ENCODE measurements around the gene BRAT1. TPM values are rescaled to one million over a fixed set of nuclear protein-coding genes. Genes with fewer than 3 reads are reported as not detected.

Gene BRAT1
- 15.5 and 16.6 TPM in 2 replicates for polyA plus RNA-seq (2013)

DNA sequence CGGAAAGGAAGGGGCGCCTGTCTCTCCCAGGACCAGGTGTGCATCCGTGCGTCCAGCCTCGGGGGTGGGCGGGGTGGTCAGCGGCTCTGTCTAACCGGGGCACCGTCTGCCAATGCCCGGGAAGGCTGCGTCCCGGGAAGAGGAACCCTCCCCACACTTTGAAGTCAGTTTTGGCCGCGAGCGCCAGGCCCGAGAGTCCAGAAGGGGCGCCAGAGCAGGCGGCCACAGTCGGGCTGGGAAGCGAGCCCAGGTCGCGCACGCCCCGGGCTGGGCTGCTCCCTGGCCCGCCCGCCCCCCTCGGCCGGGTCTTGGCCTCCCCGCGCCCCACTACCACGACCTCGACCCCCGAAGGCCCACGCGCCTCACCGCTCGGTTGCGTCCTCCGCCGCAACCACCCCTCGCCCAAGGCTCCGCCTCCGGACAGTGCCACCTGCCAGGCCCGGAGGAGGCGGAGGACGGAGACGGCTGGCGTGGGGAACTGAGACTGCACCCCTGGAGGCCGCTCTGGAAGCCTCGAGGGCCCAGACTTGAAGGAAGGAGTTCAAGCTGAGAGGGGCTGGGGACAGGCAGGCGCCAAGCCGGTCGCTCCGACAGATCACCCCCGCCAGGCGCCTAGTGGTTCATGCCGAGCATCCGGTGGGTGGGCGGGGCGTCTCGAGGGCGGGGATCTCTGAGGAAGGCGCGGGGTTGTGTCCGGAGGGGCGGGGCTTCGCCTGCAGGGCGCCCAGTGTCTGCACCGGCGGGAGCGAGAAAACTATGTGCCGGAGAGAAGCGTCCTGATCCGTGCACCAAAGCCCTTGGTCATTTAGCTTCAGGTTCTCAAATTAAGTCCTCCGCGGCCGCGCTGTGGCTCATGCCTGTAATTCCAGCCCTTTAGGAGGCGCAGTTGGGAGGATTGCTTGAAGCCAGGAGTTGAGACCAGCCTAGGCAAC, at the start of gene BRAT1:
Gene BRAT1, minus strand, starts transcription at position 404 of the 932 bp plus-strand sequence. CDS start 1,093 bp downstream, outside the sequence.
- Histone ChIP-seq H3K4me3 (ENCODE audit: low read depth, low read length) (peak within 1 kb of the TSS; percentile 90), H3K23ac (ENCODE audit: low read length) (no peak within 1 kb of the TSS)
- no CpG with 5 or more reads among the region's 79 CpGs for WGBS (ENCODE audit: extremely low coverage, insufficient coverage, insufficient read length)

DNA sequence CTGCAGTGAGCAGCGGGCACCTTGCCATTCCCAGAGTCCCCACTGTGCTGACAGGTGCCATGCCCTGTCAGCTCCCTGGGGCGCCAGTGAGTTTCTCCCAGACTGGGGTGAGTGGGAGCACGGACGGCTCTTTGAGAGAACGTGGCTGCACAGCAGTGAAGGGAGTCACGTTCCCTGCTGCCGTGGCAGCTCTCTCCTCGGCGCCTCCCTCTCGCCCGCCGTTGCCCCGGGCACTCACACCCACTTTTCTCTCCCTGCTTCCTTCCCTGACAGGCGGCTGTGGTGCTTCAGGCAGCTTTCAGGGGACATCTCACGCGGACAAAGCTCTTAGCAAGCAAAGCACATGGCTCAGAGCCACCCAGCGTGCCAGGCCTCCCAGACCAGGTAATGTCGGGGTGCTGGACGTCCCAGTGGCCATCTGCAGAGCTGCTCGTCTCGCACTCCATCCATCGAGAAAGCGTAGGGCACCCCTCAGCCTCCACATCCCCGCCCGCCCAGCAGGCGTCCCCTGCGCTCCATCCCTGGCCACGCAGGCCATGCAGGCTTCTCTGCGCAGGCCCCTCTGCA, 49.4 kb upstream of the BRAT1 start:
- Histone ChIP-seq H3K27ac (ENCODE audit: low read depth, low read length) (no peak overlapping the region), H3K79me1 (ENCODE audit: low read length) (no peaks in the 10 kb centered on the region), H3K23ac (ENCODE audit: low read length) (no peak overlapping the region), H3K9ac (ENCODE audit: low read length) (no peak overlapping the region), H2AK5ac (ENCODE audit: low read length) (no peak overlapping the region), H3K4ac (ENCODE audit: low read depth, low read length) (no peak overlapping the region), H3K18ac (ENCODE audit: low read length) (no peak overlapping the region), H3K27me3 (ENCODE audit: insufficient read depth, low read length) (no peaks in the 10 kb centered on the region), H4K8ac (ENCODE audit: low read depth, low read length) (no peak overlapping the region), H4K12ac (ENCODE audit: low read depth, low read length) (no peak overlapping the region), H3K4me2 (ENCODE audit: low read length) (no peak overlapping the region), H3K14ac (ENCODE audit: low read length) (no peak overlapping the region), H2BK12ac (ENCODE audit: low read length) (no peak overlapping the region), H2BK120ac (ENCODE audit: insufficient read depth, low read length, poor library complexity) (no peak overlapping the region), H3K36me3 (ENCODE audit: control insufficient read depth in 1 of 2, insufficient read depth in 2 of 2, low read length in 2 of 2) (peaks cover 18 to 22% of the 10 kb centered on the region in 2 experiments), H3K79me2 (ENCODE audit: control insufficient read depth, insufficient read depth, low read length, poor library complexity) (no peaks in the 10 kb centered on the region), H2BK5ac (ENCODE audit: low read depth, low read length, poor library complexity) (no peak overlapping the region), H3K4me3 (ENCODE audit: low read depth, low read length) (no peak overlapping the region), H3K4me1 (ENCODE audit: control insufficient read depth in 1 of 2, insufficient read depth in 2 of 2, low read length in 2 of 2) (peaks cover 2 to 4% of the 10 kb centered on the region in 2 experiments), H3K9me3 (ENCODE audit: insufficient read depth, low read depth, low read length) (no peaks in the 10 kb centered on the region), H4K91ac (ENCODE audit: low read depth, low read length) (no peak overlapping the region), H2AFZ (ENCODE audit: insufficient read depth, low read length, poor library complexity) (no peak overlapping the region)
- DNase-seq = no peak
- no CpG with 5 or more reads among the region's 29 CpGs for WGBS (ENCODE audit: extremely low coverage, insufficient coverage, insufficient read length)

More for the DNA sequence above, at the start of gene BRAT1:
- peak within 1 kb of the TSS; percentile 97 for H3K4ac ChIP-seq (ENCODE audit: low read depth, low read length)
- H3K27ac ChIP-seq (ENCODE audit: low read depth, low read length) = peak within 1 kb of the TSS; percentile 99
- H3K27me3 ChIP-seq (ENCODE audit: insufficient read depth, low read length) = no peaks in the 10 kb centered on the region
- peaks cover 2 to 3% of the 10 kb centered on the region in 2 experiments for H3K36me3 ChIP-seq (ENCODE audit: control insufficient read depth in 1 of 2, insufficient read depth in 2 of 2, low read length in 2 of 2)
- H2BK120ac ChIP-seq (ENCODE audit: insufficient read depth, low read length, poor library complexity) = peak within 1 kb of the TSS; percentile 100
- H2BK5ac ChIP-seq (ENCODE audit: low read depth, low read length, poor library complexity) = peak within 1 kb of the TSS; percentile 100
- peaks cover 15% of the 10 kb centered on the region for H3K79me2 ChIP-seq (ENCODE audit: control insufficient read depth, insufficient read depth, low read length, poor library complexity)
- peak within 1 kb of the TSS; percentile 89 for H4K12ac ChIP-seq (ENCODE audit: low read depth, low read length)
- peak within 1 kb of the TSS; percentile 97 for H2BK12ac ChIP-seq (ENCODE audit: low read length)
- DNase-seq = peak; percentile 96 to 97
- peak within 1 kb of the TSS; percentile 88 for H3K9ac ChIP-seq (ENCODE audit: low read length)
- H3K4me1 ChIP-seq (ENCODE audit: control insufficient read depth in 1 of 2, insufficient read depth in 2 of 2, low read length in 2 of 2) = peaks cover 6 to 13% of the 10 kb centered on the region in 2 experiments
- H3K18ac ChIP-seq (ENCODE audit: low read length) = peak within 1 kb of the TSS; percentile 98
- peak within 1 kb of the TSS; percentile 99 for H3K14ac ChIP-seq (ENCODE audit: low read length)
- peak within 1 kb of the TSS; percentile 95 for H3K4me2 ChIP-seq (ENCODE audit: low read length)
- H4K91ac ChIP-seq (ENCODE audit: low read depth, low read length) = peak within 1 kb of the TSS; percentile 100
- H2AFZ ChIP-seq (ENCODE audit: insufficient read depth, low read length, poor library complexity) = peak within 1 kb of the TSS; percentile 65
- H2AK5ac ChIP-seq (ENCODE audit: low read length) = peak within 1 kb of the TSS; percentile 62
- H3K9me3 ChIP-seq (ENCODE audit: insufficient read depth, low read depth, low read length) = no peaks in the 10 kb centered on the region
- H3K79me1 ChIP-seq (ENCODE audit: low read length) = peaks cover 20% of the 10 kb centered on the region
- peak within 1 kb of the TSS; percentile 99 for H4K8ac ChIP-seq (ENCODE audit: low read depth, low read length)

DNA sequence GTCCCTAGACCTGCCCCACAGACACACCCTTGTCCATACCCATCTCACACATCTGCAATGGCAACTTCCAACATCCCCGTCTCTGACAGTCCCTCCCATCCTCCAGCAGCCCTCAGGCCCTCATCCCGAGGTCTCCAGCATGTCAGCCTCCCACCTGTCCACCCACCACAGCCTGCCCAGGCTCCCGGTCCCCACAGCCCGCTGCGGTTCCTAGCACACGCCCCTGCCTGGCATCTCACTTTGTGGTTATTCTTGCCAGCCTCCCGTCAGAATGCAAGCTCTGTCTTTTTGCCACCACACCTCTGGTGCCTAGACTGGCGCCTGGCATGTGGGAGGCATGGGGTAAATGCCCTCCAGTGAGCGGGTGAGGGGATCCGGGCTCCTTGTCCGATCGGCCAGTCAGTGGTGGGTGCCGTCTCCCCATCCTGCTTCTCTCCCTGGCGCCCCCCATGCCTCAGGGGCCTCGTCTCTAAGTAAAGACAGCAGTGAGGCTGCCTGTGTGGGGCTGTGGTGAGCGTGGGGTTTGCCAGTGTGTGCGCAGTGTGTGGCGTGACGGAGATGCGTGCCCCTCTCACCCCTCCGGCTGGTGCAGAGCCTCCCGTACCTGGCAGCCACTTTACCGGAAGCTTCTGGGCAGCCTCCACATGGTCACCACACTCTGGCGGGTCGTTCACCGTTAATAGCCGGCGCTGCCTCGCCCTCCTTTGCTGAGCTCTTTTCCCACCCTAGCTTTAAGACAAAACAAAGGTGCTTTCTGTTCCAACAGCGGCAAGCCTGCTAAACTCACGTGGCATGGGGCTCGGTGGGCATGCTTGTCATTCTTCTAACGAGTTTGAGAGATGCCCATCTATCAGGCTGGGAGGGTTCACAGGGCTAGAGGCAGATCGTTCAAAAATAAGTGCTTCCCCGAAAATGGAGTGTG, 48.0 kb upstream of the BRAT1 start:
- Histone ChIP-seq H3K4ac (ENCODE audit: low read depth, low read length) (no peak overlapping the region), H2BK5ac (ENCODE audit: low read depth, low read length, poor library complexity) (no peak overlapping the region), H4K8ac (ENCODE audit: low read depth, low read length) (no peak overlapping the region), H2BK12ac (ENCODE audit: low read length) (no peak overlapping the region), H3K9ac (ENCODE audit: low read length) (no peak overlapping the region), H3K4me1 (ENCODE audit: control insufficient read depth in 1 of 2, insufficient read depth in 2 of 2, low read length in 2 of 2) (peaks cover 2 to 4% of the 10 kb centered on the region in 2 experiments), H4K91ac (ENCODE audit: low read depth, low read length) (no peak overlapping the region), H3K79me1 (ENCODE audit: low read length) (no peaks in the 10 kb centered on the region), H2AFZ (ENCODE audit: insufficient read depth, low read length, poor library complexity) (no peak overlapping the region), H3K9me3 (ENCODE audit: insufficient read depth, low read depth, low read length) (no peaks in the 10 kb centered on the region), H3K27ac (ENCODE audit: low read depth, low read length) (no peak overlapping the region), H3K4me2 (ENCODE audit: low read length) (no peak overlapping the region), H3K14ac (ENCODE audit: low read length) (no peak overlapping the region), H3K4me3 (ENCODE audit: low read depth, low read length) (no peak overlapping the region), H4K12ac (ENCODE audit: low read depth, low read length) (no peak overlapping the region), H3K27me3 (ENCODE audit: insufficient read depth, low read length) (no peaks in the 10 kb centered on the region), H2BK120ac (ENCODE audit: insufficient read depth, low read length, poor library complexity) (no peak overlapping the region), H3K79me2 (ENCODE audit: control insufficient read depth, insufficient read depth, low read length, poor library complexity) (no peaks in the 10 kb centered on the region), H3K23ac (ENCODE audit: low read length) (no peak overlapping the region), H2AK5ac (ENCODE audit: low read length) (no peak overlapping the region), H3K36me3 (ENCODE audit: control insufficient read depth in 1 of 2, insufficient read depth in 2 of 2, low read length in 2 of 2) (peaks cover 19 to 34% of the 10 kb centered on the region in 2 experiments), H3K18ac (ENCODE audit: low read length) (no peak overlapping the region)
- DNase-seq = no peak
- WGBS (ENCODE audit: extremely low coverage, insufficient coverage, insufficient read length) = no CpG with 5 or more reads among the region's 35 CpGs

Data from trophoblast cell (in vitro differentiated cells and primary cell).